HG02763 (cell line): ENCODE results near the gene NDST1.

Experiments
- ATAC-seq: cut with Tn5 transposase; IDR thresholded peaks from one replicate; pipeline ENCODE4 v1.9.1; 2021; ENCODE audit warnings: mild to moderate bottlenecking, moderate library complexity; ENCODE audit not compliant: unreplicated experiment

NDST1 gene

DNA sequence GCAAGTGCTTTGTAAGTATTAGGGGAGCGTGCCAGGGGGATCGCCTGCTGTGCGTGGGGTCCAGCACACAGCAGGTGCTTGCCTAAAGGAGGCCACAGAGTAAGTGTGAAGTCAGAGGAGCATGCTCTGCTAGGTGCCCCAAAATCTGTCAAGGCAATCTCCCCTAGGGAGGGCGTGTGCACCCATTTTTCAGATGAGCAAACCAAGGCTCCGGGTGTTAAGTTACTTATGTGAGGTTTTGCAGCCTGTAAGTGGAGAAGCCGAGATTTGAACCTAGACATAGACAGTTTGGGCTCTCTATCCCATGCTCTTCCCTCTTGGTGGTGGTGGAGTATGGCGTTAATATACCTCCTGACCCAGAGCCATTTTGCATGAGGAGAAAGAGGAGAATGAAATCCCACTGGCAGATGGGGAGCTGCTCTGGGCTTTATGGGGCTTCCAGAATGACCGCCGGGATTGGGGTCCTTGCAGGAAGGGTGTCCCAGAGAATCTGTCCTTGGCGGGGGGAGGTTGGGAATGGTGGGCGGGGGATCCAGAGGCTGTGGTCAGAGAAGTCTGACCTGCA is 14.1 kb downstream of the NDST1 start:
- ATAC-seq = no peak

DNA sequence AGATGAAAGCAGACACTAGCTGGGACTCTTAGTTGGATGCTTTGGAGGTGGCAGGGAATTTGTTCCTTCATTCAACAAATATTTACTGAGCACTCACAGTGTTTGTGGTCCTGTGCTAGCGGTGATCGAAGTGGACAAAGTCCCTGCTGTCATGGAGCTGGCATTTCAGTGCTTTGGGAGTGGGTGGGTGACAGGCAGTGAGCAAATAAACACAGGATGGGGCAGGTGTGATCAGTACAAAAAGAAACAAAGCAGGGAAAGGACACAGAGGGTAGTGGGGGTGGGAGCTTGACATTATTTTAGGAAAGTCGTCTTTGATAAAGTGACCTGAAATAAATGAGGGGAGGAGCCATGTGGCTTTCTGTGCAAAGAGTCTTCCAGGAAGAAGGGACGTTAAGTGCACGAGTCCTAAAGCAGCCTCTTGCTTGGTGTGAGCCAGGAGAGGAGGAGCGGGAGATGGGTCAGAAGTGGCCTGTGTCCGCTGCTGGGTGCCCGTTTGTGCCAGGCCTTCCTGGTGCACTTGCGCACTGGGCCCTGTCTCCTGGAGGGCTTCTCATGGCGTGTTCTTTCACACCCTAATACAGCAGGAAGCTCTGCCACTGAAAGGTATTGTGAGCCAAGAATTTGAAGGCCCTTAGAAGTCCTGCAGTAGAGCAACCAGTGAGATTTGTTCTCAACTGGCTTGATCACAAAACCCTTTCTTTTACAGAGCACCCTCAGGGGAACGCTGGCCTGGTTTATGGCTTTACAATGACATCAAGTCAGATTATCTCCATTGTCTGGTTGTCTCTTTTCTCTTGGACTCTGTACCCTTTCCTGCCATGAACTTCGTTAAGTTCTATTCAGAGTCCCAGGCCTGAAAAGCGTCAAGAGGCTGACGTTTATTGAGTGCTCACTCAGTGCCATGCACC is 14.8 kb downstream of the NDST1 start:
- no peak for ATAC-seq

DNA sequence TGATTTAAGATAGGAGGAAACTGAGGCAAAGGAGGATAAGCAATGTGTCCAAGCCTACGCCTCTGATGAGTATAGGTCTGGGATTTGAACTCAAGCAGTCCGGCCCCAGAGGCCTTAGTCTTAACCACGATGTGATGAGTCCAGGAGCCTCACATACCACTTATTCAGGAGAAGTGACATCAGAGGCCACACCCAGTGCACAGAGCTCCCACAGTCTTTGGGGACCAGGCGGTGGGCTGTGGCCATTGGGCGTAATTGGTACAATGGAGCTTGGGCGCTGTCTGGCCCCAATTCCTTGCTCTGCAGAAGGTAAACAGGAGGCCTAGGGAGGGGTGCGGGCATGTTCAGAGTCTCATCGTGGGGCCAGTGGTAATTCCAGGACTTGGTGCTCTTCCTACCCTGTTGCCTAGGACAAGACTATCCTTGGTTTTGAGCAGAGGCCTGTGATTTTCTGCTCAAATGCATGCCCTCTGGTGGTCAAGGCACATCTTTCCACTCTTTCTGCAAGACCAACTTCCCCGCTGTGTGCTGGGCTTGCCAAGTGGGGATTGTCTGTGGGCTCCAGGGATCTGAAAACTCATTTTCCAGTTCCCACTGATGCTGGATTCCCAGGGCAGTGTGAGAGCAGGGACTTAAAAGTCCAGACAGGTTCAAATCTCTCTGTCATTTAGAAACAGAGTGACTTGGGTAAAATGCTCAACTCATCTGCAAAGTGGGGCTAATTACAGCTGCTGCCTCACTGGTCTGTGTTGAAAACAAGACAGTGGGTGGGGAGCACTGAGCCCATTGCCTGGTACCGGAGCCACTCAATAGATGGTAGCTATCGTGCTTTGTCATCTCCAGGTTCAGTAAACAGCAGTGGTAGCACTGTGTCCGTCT is 15.8 kb downstream of the NDST1 start:
- no peak for ATAC-seq

DNA sequence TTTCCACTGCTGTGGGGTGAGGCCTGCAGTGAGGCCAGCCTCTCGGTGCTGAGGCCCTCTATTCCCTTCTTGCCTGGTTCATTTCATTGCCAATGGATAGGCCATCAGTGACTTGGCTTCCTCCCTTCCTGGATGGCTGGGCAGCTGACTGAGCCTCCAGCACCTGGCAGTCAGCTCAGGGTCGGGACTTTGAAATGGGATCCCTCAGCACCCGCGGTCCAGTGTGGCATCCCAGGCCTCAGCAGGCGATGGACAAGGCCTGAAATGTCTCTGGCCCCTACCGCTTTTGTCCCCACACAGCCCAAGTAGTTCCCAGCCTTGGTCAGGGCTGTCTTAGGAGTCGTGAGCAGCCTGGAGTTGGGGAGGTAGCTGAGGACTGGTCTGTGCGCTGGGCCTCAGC is 17.2 kb downstream of the NDST1 start:
- no peak for ATAC-seq

DNA sequence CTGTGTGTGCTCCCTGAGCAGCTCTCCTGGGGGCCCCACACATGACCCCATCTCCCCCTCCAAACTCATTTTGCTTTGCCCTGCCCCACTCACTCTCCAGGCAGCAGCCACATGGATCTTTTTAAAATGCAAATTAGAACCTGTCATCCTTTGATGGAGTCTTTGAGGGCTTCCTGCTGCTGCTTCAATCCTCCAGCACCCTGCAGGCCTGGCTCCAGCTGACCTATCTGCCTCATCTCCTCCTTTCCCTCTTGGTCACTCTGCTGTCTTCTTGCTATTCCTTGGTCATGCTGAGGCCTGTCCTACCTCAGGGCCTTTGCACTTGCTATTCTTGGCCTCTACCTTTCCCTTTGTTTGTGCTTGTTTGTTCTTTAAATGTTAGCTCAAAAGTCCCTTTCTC is 17.9 kb downstream of the NDST1 start:
- no peak for ATAC-seq

DNA sequence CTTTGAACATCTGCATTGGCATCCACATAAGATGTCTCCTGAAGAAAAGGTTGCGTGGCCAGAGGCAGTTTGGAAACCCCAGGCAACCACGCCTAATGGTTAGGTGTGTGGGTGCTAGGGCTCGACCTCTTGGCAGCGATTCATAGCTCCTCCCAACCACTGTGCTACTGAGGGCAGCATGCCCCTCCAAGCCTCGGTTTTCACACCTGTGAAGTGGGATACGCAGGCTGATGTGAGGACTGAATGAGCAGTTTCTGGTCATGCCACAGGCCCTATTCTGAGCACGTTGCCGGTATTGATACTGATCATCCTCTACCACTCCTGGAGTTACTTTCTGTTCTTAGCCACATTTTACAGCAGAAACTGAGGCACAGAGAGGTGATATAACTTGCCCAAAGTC is 19.1 kb downstream of the NDST1 start:
- no peak for ATAC-seq

DNA sequence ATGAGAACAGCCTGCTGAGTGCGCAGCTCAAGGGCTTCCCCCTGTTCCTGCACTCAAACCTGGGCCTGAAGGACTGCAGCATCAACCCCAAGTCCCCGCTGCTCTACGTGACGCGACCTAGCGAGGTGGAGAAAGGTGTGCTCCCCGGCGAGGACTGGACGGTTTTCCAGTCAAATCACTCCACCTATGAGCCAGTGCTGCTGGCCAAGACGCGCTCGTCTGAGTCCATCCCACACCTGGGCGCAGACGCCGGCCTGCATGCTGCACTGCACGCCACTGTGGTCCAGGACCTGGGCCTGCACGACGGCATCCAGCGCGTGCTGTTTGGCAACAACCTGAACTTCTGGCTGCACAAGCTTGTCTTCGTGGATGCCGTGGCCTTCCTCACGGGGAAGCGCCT is 19.9 kb downstream of the NDST1 start:
- ATAC-seq = no peak

DNA sequence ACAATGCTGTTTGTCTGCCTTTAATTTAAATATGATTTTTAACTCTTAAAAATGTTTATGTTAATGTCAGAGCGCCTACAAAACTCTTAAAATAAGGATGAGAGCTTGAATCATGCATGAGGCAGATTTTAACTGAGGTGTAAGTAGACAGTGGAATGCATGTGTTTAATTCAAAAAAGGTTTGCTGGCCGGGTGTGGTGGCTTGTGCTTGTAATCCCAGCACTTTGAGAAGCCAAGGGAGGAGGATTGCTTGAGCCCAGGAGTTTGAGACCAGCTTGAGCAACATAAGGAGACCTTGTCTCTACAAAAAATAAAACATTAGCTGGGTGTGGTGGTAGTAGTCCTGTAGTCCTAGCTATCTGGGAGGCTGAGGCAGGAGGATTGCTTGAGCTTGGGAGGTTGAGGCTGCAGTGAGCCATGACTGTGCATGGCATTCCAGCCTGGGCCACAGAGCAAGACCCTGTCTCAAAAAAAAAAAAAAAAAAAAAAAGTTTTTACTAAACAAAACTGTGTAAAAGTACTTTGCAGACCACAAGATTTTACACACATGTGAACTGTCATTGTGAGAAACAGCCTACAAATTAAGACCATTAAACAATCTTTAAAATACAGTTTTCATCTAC is 21.1 kb downstream of the NDST1 start:
- no peak for ATAC-seq

DNA sequence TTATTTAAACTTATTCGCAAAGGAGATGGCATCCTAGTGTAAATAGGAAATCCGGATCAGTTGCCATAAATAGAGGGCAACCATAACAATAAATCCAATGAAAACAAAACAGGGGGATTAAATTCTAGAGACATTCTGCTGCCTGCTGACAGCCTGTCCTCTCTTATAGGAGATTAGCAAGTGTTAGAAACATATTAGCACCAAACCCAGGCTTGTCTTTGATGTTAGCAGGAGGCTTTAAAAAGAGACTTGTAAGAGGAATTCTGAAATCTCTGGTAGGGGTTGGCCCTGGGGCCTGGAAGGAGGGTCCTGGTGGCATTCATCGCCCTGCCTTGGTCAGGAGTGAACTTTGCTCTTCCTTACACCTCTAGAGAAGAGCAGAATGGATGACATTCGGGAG is 21.6 kb downstream of the NDST1 start:
- ATAC-seq = no peak

DNA sequence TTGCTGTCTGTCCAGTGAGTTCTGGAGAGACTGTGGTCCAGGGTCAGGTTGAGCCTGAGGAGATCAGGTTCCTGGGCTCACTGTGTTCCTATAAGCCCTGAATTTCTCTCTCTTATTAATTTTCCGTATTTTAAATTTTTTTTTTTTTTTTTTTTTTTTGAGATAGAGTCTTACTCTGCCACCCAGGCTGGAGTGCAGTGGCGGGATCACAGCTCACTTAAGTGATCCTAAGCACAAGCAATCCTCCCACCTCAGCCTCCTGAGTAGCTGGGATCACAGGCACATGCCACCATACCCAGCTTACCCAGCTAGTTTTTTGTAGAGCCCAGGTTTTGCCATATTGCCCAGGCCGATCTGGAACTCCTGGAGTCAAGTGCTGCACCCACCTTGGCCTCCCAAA is 22.5 kb downstream of the NDST1 start:
- ATAC-seq = no peak

DNA sequence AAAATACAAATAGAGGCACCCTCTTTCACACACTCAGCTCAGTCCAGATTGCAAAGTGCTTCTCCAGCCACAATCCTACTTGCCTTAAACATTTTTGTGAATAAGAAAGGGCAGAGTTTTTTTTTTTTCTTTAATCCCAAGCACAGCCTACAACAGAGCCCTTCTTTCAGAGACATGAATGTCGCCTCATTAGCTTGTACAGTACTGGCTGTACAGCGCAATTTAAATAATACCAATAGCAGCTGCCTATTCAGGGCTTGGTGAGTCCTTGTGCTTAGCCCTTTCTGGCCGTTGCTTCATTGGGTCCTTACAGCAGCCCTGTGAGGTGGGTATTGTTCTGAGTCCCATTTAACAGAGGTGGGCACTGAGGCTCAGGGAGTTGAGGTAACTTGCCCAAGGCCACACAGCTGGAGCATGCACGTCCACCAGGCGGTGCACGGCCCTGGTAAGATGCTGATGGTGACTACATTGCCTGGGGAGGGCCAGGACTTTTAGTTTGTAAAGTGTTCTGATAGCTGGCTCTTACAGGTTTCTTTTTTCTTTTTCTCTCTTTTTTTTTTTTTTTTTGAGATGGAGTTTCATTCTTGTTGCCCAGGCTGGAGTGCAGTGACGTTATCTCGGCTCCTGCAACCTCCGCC is 23.1 kb downstream of the NDST1 start:
- ATAC-seq = no peak

DNA sequence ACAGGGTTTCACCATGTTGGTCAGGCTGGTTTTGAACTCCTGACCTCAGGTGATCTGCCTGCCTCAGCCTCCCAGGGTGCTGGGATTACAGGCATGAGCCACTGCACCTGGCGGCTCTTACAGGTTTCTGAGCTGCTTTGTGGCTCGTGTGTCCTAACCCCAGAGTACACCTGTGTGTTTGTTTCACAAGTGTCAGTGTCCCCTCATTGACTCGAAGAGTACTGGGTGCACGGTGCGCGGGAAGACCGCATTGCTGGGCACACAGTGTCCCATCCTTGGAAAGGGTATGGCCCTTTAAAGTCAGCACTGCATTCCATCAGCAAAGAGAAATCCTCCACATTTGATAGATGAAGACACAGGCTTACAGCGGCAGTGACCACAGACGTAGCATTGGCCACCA is 23.8 kb downstream of the NDST1 start:
- ATAC-seq = no peak

DNA sequence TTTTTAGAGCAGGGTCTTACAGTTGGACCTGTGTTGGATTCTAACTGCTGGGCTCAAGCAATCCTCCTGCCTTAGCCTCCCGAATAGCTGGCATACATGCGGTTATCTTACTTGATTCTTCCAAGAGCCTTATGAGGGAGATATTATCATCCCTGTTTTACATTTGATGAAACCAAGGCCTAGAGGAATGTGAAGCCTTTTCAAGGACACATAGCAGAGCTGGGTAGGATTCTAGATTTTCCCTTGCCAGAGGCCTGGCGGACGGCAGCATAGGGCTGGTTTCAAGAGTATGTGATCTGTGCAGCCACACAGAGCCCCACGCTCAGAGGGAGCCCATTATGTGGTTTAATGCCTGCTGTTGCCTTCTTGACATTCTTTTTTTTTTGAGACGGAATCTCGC is 24.2 kb downstream of the NDST1 start:
- no peak for ATAC-seq

DNA sequence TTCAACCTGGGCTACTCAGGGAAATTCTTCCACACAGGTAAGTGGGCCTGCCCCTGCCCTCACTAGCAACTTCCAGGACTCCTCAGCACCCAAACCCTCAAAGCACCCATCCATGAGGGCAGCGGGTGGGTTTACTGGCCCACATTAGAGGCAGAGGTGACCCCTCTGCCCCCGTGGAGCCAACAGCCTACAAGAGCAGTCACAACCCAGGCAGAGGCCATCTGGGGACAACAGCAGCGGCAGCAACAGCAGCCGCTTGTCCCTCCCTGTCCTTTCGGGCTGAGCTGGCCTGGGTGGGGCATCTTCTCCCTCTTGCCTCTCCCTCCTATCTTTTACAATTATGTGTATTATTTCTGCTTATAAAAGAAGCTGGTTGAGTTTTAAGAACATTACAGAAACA is 25.1 kb downstream of the NDST1 start:
- no peak for ATAC-seq

DNA sequence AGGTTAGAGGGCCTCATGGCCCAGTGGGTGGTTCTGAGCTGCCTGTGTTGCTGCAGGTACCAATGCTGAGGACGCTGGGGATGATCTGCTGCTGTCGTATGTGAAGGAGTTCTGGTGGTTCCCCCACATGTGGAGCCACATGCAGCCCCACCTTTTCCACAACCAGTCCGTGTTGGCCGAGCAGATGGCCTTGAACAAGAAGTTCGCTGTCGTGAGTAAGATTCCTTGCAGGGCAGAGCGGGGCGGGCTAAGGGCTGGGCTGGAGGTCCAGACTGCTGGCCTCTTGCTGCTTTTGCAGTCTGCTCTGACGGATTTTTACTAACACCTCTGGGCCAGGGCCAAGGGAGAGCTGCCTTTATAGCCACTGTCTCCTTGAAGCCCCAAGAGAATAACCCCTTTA is 26.9 kb downstream of the NDST1 start:
- ATAC-seq = no peak

DNA sequence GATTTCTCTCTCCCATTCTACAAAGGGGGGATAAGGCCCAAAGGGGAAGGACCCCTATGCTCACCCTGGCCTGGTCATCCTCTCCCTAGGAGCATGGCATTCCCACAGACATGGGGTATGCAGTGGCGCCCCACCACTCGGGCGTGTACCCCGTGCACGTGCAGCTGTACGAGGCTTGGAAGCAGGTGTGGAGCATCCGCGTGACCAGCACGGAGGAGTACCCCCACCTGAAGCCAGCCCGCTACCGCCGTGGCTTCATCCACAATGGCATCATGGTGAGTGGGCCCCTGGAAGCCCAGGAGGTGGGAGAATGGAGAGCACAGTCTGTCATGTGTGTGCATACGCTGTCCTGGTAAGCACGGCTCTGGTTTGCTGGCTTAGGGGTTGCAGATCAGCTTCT is 27.7 kb downstream of the NDST1 start:
- no peak for ATAC-seq

DNA sequence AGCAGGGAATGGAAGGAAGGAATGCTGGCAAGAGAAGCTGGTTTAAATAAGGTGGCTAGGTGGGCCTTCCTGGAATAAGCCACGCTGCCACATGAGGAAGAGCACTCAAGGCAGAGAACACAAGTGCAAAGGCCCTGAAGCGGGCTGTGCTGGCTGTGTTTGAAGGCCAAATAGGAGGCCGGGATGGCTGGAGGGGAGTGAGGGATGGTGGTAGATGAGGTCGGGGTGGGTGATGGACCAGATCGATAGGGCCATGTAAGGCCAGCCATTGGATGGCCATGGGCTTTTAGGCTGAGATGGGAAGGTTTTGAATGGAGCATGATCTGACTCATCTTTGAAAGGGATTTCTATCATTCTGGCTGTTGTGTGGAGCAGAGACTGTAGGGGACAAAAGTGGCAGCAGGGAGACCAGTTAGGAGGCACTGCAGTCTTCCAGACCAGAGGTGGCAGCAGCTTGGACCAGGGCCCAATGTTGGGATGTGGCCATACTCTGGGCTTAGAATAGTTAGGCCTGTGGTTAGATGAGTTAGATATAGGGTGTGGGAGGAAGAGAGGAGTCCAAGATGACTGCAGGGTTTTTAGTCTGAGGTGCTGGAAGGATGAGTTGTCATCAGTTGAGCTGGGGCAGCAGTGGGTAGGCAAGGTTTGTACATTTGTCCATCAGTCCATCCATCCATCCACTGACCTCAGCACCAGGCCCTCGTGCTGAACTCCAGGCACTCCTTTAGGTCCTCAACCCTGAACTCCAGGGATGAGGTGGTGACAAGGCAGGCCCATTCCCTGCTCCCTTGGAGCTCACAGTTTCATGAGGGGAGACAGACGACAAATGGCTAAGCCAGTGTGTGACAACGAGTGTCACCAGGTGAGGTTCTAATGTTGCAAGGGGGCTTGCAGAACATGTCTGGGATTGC is 30.3 kb downstream of the NDST1 start:
- ATAC-seq = no peak

DNA sequence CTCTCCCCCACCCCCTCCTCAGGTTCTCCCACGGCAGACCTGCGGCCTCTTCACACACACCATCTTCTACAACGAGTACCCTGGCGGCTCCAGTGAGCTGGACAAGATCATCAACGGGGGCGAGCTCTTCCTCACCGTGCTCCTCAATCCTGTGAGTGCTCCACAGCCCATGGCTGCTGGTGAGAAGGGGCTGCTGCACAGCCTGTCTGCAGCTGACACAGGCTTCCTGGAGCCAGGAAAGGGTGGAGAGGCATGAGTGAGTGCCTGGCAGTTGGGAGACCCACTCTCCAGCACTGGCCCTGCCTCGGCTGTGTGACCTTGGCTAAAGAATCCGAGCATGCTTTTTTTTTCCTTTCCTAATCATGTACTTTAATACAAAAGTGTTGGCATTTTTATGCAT is 31.3 kb downstream of the NDST1 start:
- ATAC-seq = no peak

DNA sequence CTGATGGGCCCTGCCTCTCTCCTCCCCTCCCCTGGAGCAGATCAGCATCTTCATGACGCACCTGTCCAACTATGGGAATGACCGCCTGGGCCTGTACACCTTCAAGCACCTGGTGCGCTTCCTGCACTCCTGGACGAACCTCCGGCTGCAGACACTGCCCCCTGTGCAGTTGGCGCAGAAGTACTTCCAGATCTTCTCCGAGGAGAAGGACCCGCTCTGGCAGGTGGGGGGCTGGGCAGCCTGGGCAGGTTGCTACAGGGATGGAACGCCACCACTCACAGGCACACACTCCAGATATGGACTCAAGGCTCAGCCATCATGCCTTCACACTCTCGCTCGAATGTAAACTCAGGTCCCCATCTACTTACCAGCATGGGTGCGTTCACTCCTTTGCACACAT is 32.1 kb downstream of the NDST1 start:
- ATAC-seq = no peak
